Measurements from ENCODE around the gene DEGS1. TPM values are rescaled to one million over a fixed set of nuclear protein-coding genes. Genes with fewer than 3 reads are reported as not detected.

Gene DEGS1
- total and polyA plus RNA-seq, 2 donors (not counting 1 experiment from before 2014, with no cell fraction given): 64.2 to 383 TPM

DNA sequence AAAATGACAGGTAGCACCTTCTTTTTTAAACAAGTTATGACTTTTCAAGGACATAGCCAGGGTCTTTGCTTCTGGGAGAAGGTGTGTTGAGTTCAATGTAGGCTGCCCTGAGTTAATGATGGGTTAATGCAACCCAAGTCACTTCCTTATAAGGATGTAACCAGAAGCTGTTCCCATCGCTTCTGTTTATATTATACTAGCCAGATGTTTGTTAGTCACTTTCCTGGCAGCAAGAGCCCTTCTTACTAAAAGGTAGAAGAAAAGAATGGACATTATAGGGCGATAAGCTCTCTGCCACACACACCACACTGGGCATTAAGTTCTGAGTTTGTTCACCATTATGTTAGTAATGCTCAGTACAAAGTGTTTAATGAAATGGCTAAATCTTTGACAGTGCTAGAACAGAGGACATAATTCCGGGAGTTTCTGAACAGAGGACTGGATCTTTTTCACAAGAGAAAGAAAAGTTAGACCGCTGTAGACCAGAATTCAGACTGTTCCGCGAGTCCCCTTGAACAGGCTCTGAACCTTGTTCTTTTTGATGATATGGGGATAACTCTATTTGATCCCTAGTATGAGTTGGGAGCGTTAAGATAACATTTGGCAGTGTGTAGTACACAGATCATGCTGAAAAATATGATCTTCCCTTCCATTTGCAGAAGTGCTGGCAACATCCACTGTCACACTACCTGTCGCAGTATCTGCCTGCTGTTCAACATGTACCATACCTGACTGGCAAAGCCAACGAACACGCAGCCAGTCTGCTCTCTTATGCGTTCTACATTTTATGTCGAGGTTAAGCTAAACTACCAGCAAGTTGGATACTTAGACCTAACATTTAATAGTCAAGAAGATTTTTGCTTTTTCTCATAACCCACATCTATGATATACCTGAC lies 41.0 kb downstream of the DEGS1 start:
- DNase-seq (ENCODE audit: low read depth in 2 of 2): peak; percentile 92 to 94
- no peaks in the 10 kb centered on the region for H3K27me3 ChIP-seq (ENCODE audit: control insufficient read depth, insufficient read depth, low read length)
- H3K36me3 ChIP-seq (ENCODE audit: control insufficient read depth, insufficient read depth, low read length): peaks cover 2% of the 10 kb centered on the region
- H3K4me3 ChIP-seq (replicated peaks in 1 of 4; ENCODE audit: control extremely low read depth in 1 of 4, insufficient read depth in 1 of 4, low read depth in 3 of 4, low read length in 4 of 4): peak overlapping the region in 1 of 4 experiments; percentile 12
- H2AFZ ChIP-seq (ENCODE audit: low read length): peak overlapping the region; percentile 0
- H4K20me1 ChIP-seq (ENCODE audit: control insufficient read depth, extremely low read depth, insufficient read depth, low read length): no peaks in the 10 kb centered on the region
- H3K27ac ChIP-seq (ENCODE audit: insufficient read depth, low read length): peak overlapping the region; percentile 29
- no peak overlapping the region for H3K9ac ChIP-seq (ENCODE audit: insufficient read depth, low read length)
- H3K79me2 ChIP-seq (ENCODE audit: control insufficient read depth, insufficient read depth, low read length): no peaks in the 10 kb centered on the region
- H3K9me3 ChIP-seq (ENCODE audit: control insufficient read depth, insufficient read depth, low read depth, low read length): no peaks in the 10 kb centered on the region
- TF ChIP-seq, protein P1, sequence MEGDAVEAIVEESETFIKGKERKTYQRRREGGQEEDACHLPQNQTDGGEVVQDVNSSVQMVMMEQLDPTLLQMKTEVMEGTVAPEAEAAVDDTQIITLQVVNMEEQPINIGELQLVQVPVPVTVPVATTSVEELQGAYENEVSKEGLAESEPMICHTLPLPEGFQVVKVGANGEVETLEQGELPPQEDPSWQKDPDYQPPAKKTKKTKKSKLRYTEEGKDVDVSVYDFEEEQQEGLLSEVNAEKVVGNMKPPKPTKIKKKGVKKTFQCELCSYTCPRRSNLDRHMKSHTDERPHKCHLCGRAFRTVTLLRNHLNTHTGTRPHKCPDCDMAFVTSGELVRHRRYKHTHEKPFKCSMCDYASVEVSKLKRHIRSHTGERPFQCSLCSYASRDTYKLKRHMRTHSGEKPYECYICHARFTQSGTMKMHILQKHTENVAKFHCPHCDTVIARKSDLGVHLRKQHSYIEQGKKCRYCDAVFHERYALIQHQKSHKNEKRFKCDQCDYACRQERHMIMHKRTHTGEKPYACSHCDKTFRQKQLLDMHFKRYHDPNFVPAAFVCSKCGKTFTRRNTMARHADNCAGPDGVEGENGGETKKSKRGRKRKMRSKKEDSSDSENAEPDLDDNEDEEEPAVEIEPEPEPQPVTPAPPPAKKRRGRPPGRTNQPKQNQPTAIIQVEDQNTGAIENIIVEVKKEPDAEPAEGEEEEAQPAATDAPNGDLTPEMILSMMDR (conservative IDR thresholded peaks at IDR 0.05 in 1 of 2, IDR thresholded peaks at IDR 0.05 in 1 of 2; ENCODE audit: low read depth in 1 of 2, low read length in 2 of 2): no peak
- H3K4me1 ChIP-seq (ENCODE audit: control insufficient read depth, extremely low read depth, insufficient read depth, low read length): peaks cover 7% of the 10 kb centered on the region
- peak overlapping the region; percentile 67 for H3K4me2 ChIP-seq (ENCODE audit: extremely low read depth, insufficient read depth, low read length)

DNA sequence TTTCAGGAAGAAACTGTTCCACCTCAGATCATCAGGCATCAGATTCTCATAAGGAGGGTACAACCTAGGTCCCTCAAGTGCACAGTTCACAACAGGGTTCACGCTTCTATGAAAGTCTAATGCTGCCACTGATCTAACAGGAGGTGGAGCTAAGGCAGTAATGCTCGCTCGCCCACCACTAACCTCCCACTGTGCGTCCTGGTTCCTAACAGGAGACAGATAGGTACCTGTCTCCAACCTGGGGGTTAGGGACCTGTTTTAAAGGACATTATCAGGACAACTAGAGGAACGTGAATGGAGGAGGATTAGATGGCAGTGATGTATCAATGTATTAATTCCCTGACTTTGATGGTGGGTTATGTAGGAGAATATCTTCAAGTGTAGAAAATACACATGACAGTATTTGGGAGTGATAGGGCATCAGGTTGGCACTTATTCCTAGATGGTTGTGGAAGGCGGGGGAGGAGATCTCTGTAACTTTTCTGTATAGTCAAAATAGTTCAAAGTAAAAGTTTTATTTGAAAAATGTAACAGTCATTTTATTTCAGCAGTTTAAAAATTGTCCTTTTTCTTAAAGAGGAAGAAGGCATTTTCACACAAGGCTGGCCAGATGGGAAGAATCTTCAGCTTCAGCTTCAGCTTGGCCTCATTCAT lies 43.9 kb downstream of the DEGS1 start:
- Histone ChIP-seq H3K79me2 (ENCODE audit: control insufficient read depth, insufficient read depth, low read length) (no peaks in the 10 kb centered on the region), H3K36me3 (ENCODE audit: control insufficient read depth, insufficient read depth, low read length) (peaks cover 2% of the 10 kb centered on the region), H3K27me3 (ENCODE audit: control insufficient read depth, insufficient read depth, low read length) (no peaks in the 10 kb centered on the region), H3K4me3 (replicated peaks in 1 of 4; ENCODE audit: control extremely low read depth in 1 of 4, insufficient read depth in 1 of 4, low read depth in 3 of 4, low read length in 4 of 4) (no peak overlapping the region), H3K4me2 (ENCODE audit: extremely low read depth, insufficient read depth, low read length) (no peak overlapping the region), H3K27ac (ENCODE audit: insufficient read depth, low read length) (no peak overlapping the region), H2AFZ (ENCODE audit: low read length) (no peak overlapping the region), H3K9me3 (ENCODE audit: control insufficient read depth, insufficient read depth, low read depth, low read length) (no peaks in the 10 kb centered on the region), H3K4me1 (ENCODE audit: control insufficient read depth, extremely low read depth, insufficient read depth, low read length) (peaks cover 7% of the 10 kb centered on the region), H3K9ac (ENCODE audit: insufficient read depth, low read length) (no peak overlapping the region), H4K20me1 (ENCODE audit: control insufficient read depth, extremely low read depth, insufficient read depth, low read length) (no peaks in the 10 kb centered on the region)
- TF ChIP-seq EZH2 (IDR thresholded peaks at IDR 0.05; ENCODE audit: low read length, missing control alignments): no peak
- TF ChIP-seq, protein P1 (conservative IDR thresholded peaks at IDR 0.05 in 1 of 2, IDR thresholded peaks at IDR 0.05 in 1 of 2; ENCODE audit: low read depth in 1 of 2, low read length in 2 of 2): no peak
- DNase-seq (ENCODE audit: low read depth in 2 of 2): no peak

DNA sequence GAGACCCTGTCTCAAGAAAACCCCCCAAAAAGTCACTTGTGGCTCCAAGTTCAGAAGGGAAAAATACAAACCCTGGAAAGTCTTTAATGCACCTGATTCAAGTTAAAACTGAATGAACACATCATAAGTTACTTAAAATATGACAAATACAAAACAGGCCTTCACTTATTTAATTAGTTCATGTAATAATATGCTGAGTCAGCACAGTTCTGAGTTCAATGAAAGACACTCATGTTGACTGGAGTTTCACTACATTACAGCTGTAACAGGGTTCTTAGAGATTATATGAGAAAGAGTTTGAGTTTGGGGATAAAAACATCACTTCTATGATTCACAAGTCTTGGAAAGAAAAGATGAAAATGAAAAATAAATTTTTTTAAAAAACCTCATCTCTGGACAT lies 51.0 kb downstream of the DEGS1 start:
- Histone ChIP-seq H2AFZ (ENCODE audit: low read length) (no peak overlapping the region), H3K9me3 (ENCODE audit: control insufficient read depth, insufficient read depth, low read depth, low read length) (no peaks in the 10 kb centered on the region), H3K79me2 (ENCODE audit: control insufficient read depth, insufficient read depth, low read length) (no peaks in the 10 kb centered on the region), H3K4me3 (replicated peaks in 1 of 4; ENCODE audit: control extremely low read depth in 1 of 4, insufficient read depth in 1 of 4, low read depth in 3 of 4, low read length in 4 of 4) (no peak overlapping the region), H3K9ac (ENCODE audit: insufficient read depth, low read length) (no peak overlapping the region), H4K20me1 (ENCODE audit: control insufficient read depth, extremely low read depth, insufficient read depth, low read length) (no peaks in the 10 kb centered on the region), H3K4me2 (ENCODE audit: extremely low read depth, insufficient read depth, low read length) (no peak overlapping the region), H3K36me3 (ENCODE audit: control insufficient read depth, insufficient read depth, low read length) (peaks cover 2% of the 10 kb centered on the region), H3K4me1 (ENCODE audit: control insufficient read depth, extremely low read depth, insufficient read depth, low read length) (no peaks in the 10 kb centered on the region), H3K27me3 (ENCODE audit: control insufficient read depth, insufficient read depth, low read length) (no peaks in the 10 kb centered on the region), H3K27ac (ENCODE audit: insufficient read depth, low read length) (no peak overlapping the region)
- DNase-seq (ENCODE audit: low read depth in 2 of 2): no peak
- TF ChIP-seq EZH2 (IDR thresholded peaks at IDR 0.05; ENCODE audit: low read length, missing control alignments): no peak
- TF ChIP-seq, protein P1 (conservative IDR thresholded peaks at IDR 0.05 in 1 of 2, IDR thresholded peaks at IDR 0.05 in 1 of 2; ENCODE audit: low read depth in 1 of 2, low read length in 2 of 2): no peak

Measured in fibroblast of lung (primary cell).